Stimulated activated CD4-positive, alpha-beta T cell treated with anti-CD3 and anti-CD28 coated beads, Interleukin-12 subunit alpha, Interleukin-12 subunit beta, amount 100 ng/mL, for 4 hours (primary cell): ENCODE results near the gene MRPS34.

ENCODE experiments used
- DNase-seq: peaks from one replicate; pipeline ENCODE4 v3.0.0-alpha.2; 2020

The MRPS34 gene

GRCh38 chr16:1768767-1769401 is 4.0 kb downstream of the MRPS34 start:
- no peak for DNase-seq

- no peak for DNase-seq
These were observed 4.7 kb downstream of the MRPS34 start for GRCh38 chr16:1768061-1768766.

GRCh38 chr16:1767116-1767994 is 5.6 kb downstream of the MRPS34 start:
- no peak for DNase-seq

- no peak for DNase-seq
These were observed 6.2 kb downstream of the MRPS34 start for GRCh38 chr16:1766701-1767100.

GRCh38 chr16:1766231-1766630 is 6.7 kb downstream of the MRPS34 start:
- no peak for DNase-seq

GRCh38 chr16:1765826-1766225 is 7.1 kb downstream of the MRPS34 start:
- DNase-seq, result no peak

- DNase-seq, result no peak
These were observed 8.0 kb downstream of the MRPS34 start for GRCh38 chr16:1764971-1765370.

GRCh38 chr16:1763521-1764511 is 9.1 kb downstream of the MRPS34 start:
- no peak for DNase-seq

- no peak for DNase-seq
These were observed 9.9 kb downstream of the MRPS34 start for GRCh38 chr16:1762879-1763520.

GRCh38 chr16:1762196-1762878 is 10.6 kb downstream of the MRPS34 start:
- DNase-seq, result no peak

GRCh38 chr16:1761751-1762150 is 11.2 kb downstream of the MRPS34 start:
- DNase-seq, result no peak

- no peak for DNase-seq
These were observed 12.0 kb downstream of the MRPS34 start for GRCh38 chr16:1760911-1761310.

- DNase-seq, result no peak
These were observed 13.4 kb downstream of the MRPS34 start for GRCh38 chr16:1759511-1759910.

GRCh38 chr16:1758923-1759322 is 14.0 kb downstream of the MRPS34 start:
- DNase-seq, result no peak

- no peak for DNase-seq
These were observed 15.0 kb downstream of the MRPS34 start for GRCh38 chr16:1757714-1758461.

GRCh38 chr16:1754204-1754603 is 18.7 kb downstream of the MRPS34 start:
- no peak for DNase-seq

GRCh38 chr16:1752853-1753252 is 20.1 kb downstream of the MRPS34 start:
- no peak for DNase-seq

GRCh38 chr16:1751946-1752345 is 21.0 kb downstream of the MRPS34 start:
- no peak for DNase-seq

- no peak for DNase-seq
These were observed 23.5 kb downstream of the MRPS34 start for GRCh38 chr16:1749152-1750117.
